Esophagus muscularis mucosa (tissue), 4 donors: ENCODE measurements around the gene NOTCH4. TPM values are rescaled to one million over a fixed set of nuclear protein-coding genes. Genes with fewer than 3 reads are reported as not detected.
A peak's percentile ranks its signal among the peaks of the same experiment; 100 is the strongest.

Source experiments
- DNase-seq: peaks from one replicate; pipeline ENCODE4 v3.0.0-alpha.2; 2017; ENCODE audit errors: extremely low spot score
- H3K27ac ChIP-seq, 4 donors: fragments of 200-600 bp; sonication (generic); replicated peaks in 1 of 4; 1 replicate in 3 of 4; 2 replicates in 1 of 4; pipeline ENCODE4 v1.5.1; 2016 to 2019; ENCODE audit warnings: mild to moderate bottlenecking in 1 of 4
- H3K27me3 ChIP-seq, 4 donors: fragments of 200-600 bp; sonication (generic); one replicate each; pipeline versions ENCODE4 v1.5.1 to v1.6.0; 2016 to 2019
- H3K36me3 ChIP-seq, 4 donors: fragments of 200-600 bp; sonication (generic); one replicate each; pipeline ENCODE4 v1.5.1; 2016 to 2019
- H3K4me1 ChIP-seq, 4 donors: fragments of 200-600 bp; sonication (generic); one replicate each; pipeline ENCODE4 v1.5.1; 2016 to 2019
- H3K4me3 ChIP-seq, 4 donors: fragments of 200-600 bp; sonication (generic); 1 replicate in 2 of 4; 2 replicates in 2 of 4; pipeline ENCODE4 v1.5.1; 2016 to 2019; ENCODE audit warnings: mild to moderate bottlenecking in 4 of 4, moderate library complexity in 1 of 4
- H3K9me3 ChIP-seq, 4 donors: fragments of 200-600 bp; sonication (generic); 1 replicate in 3 of 4; 2 replicates in 1 of 4; pipeline ENCODE4 v1.5.1; 2016 to 2019
- EP300 ChIP-seq: sonication (generic); formaldehyde crosslinking; IDR thresholded peaks from one replicate; pipeline ENCODE4 v1.6.1; 2017; ENCODE audit warnings: antibody characterized with exemption
- POLR2A ChIP-seq: fragments of 450-650 bp; IDR thresholded peaks from one replicate; pipeline ENCODE4 v1.6.1; 2017; ENCODE audit warnings: antibody characterized with exemption, moderate library complexity, mild to moderate bottlenecking, low read depth
- POLR2AphosphoS5 ChIP-seq, 2 donors: sonication (generic); formaldehyde crosslinking; IDR thresholded peaks; one replicate each; pipeline ENCODE4 v1.6.1; 2017; ENCODE audit warnings: antibody characterized with exemption in 2 of 2
- WGBS: methylation state at CpG from one replicate; pipeline ENCODE4 v1.1.5; 2018; 5-methylcytosine and 5-hydroxymethylcytosine counted together
- intact Hi-C: fragments of 100-400 bp; cut with DNase I; formaldehyde crosslinking; loops from one replicate; pipeline ENCODE4 v1.15.1; 2023
- small RNA-seq, 3 donors: library from RNA; depleted of rRNA; stranded (forward); fragments of <200 nt; gene quantifications; one replicate each; pipeline ENCODE3, GENCODE V24; 2016
- total RNA-seq, 4 donors: library from RNA; depleted of rRNA; stranded (reverse); fragments of >200 nt; gene quantifications; one replicate each; pipeline versions ENCODE4 v1.1.0 to v1.2.1, GENCODE V29; 2016
- TF ChIP-seq, protein P1 (sequence below), 3 experiments: fragments of 200-600 bp in 2 of 3; fragments of 450-650 bp in 1 of 3; sonication (generic) in 2 of 3; IDR thresholded peaks; one replicate each; pipeline ENCODE4 v1.5.1; 2017 to 2019; ENCODE audit warnings: antibody characterized with exemption in 3 of 3, mild to moderate bottlenecking in 2 of 3, moderate library complexity in 1 of 3

Gene NOTCH4
- total RNA-seq, 4 donors from 2014 or later, result 16.6 to 30.6 (median 19.8) TPM

DNA sequence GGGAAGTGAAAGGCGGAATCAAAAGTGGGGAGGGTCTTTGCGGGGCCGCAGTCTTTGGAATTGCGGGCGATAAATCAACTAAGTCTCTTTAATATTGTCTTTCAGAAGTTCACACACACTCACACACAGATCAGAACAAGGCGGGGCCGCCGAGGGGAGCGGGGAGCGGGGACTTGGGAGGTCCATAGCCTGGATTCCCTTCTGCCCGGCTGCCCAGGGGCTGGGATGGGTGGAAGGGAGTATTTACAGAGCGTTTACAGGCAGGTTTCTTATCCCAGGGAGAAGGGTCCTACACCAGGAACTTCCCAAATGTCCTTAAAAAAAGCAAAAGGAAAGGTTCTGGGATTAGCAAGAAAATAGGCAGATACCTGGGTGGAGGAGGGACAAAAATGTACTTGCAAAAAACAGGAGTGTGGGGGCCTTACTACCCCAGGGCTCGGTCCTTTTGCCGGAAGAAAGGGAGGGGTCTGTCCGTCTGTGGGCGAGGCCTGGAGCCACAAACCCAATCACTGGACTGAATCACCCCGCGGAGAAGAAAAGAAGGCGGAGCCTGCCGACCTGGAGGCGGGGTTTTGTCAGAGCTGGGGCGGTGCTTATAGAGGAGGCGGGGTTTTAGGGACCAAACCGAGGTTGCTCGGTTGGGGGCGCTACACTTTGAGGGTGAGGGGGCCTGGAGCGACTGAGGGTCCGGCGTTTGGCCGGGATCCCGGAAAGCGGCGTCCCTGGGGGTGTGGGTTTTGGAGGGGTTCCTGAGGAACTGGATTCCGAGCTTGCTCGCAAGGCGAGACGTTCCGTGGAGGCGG is 75.4 kb downstream of the NOTCH4 start:
- intact Hi-C loops, result no loop called here
- TF ChIP-seq POLR2A (no peak), POLR2AphosphoS5 (IDR thresholded peaks at IDR 0.05) (no peak), EP300 (no peak)
- TF ChIP-seq, protein P1, sequence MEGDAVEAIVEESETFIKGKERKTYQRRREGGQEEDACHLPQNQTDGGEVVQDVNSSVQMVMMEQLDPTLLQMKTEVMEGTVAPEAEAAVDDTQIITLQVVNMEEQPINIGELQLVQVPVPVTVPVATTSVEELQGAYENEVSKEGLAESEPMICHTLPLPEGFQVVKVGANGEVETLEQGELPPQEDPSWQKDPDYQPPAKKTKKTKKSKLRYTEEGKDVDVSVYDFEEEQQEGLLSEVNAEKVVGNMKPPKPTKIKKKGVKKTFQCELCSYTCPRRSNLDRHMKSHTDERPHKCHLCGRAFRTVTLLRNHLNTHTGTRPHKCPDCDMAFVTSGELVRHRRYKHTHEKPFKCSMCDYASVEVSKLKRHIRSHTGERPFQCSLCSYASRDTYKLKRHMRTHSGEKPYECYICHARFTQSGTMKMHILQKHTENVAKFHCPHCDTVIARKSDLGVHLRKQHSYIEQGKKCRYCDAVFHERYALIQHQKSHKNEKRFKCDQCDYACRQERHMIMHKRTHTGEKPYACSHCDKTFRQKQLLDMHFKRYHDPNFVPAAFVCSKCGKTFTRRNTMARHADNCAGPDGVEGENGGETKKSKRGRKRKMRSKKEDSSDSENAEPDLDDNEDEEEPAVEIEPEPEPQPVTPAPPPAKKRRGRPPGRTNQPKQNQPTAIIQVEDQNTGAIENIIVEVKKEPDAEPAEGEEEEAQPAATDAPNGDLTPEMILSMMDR (IDR thresholded peaks at IDR 0.05), result no peak
- 61% methylated on average over 39 of the region's 39 CpGs for WGBS
- Histone ChIP-seq H3K4me1 (peaks cover 24 to 41% (median 39%) of the 10 kb centered on the region in 4 donors), H3K27ac (no peak overlapping the region), H3K9me3 (no peaks in the 10 kb centered on the region), H3K36me3 (peaks cover 0 to 17% (median 6%) of the 10 kb centered on the region in 4 donors), H3K4me3 (peak overlapping the region in 2 of 4 donors; percentile 15 to 35), H3K27me3 (no peaks in the 10 kb centered on the region)
- DNase-seq, result no peak

DNA sequence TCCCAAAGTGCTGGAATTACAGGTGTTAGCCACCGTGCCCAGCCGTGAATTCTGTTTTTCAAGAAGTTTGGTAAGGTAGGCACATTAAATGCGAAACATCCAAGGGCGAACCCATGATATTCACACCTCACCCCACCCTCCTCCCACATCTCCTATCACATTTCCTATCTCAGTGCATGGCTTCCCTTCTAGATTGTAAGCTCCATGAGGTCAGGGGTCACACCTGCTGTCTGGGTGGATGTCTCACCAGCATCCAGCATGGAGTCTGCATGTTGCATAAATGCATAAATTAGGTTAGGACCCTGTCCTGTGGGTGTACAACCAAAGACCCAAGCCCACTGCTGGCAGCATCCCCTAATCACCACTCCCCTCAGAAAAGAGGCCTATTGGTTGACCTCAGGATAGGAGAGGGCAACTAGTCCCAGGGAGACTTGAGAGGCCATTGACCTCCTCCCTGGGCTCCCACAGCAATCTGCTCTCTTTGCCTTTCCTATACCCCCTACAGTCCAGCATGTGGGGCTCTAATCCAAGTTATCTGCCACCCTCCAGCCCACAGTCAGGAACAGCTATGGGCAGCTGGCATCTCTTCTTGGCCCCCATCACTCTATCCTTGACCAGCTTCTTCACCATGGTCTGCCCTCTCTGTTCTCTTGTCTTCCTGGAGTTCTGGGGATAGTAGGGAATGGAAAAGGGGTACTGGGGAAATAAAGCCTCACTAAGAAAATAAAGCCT is 76.3 kb downstream of the NOTCH4 start:
- intact Hi-C loops, result no loop called here
- peaks cover 0 to 17% (median 6%) of the 10 kb centered on the region in 4 donors for H3K36me3 ChIP-seq
- H3K9me3 ChIP-seq, result no peaks in the 10 kb centered on the region
- no peak for DNase-seq
- no peak overlapping the region for H3K4me3 ChIP-seq
- H3K4me1 ChIP-seq, result peaks cover 19 to 31% (median 29%) of the 10 kb centered on the region in 4 donors
- no peak overlapping the region for H3K27ac ChIP-seq
- WGBS, result 92% methylated on average over 4 of the region's 4 CpGs
- TF ChIP-seq, protein P1 (IDR thresholded peaks at IDR 0.05), result no peak
- TF ChIP-seq EP300 (no peak), POLR2A (no peak), POLR2AphosphoS5 (IDR thresholded peaks at IDR 0.05) (no peak)
- no peaks in the 10 kb centered on the region for H3K27me3 ChIP-seq

DNA sequence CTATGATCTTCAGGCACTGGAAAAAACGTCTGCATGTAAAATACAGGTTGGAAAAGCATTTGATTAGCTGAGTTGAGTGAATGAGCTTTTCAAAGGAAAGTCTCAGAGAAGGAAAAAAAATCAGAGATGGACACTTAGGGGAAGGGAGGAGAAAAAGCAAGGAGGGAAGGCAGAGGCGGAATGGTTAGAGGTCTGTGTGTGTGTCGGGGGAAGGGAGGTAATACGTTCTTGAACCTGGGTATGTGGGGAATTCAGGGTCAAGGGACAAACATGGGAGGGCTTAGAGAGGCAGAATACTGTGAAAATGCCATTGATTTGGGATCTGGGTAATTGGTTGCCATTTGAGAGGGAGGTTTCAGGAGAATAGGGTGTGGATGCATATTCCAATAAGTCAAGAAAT is 77.2 kb downstream of the NOTCH4 start:
- intact Hi-C loops, result no loop called here
- DNase-seq, result no peak
- Histone ChIP-seq H3K4me1 (peaks cover 12 to 24% (median 21%) of the 10 kb centered on the region in 4 donors), H3K9me3 (no peaks in the 10 kb centered on the region), H3K27me3 (no peaks in the 10 kb centered on the region), H3K36me3 (peaks cover 0 to 17% (median 6%) of the 10 kb centered on the region in 4 donors), H3K4me3 (no peak overlapping the region), H3K27ac (no peak overlapping the region)
- WGBS, result 56% methylated on average over 4 of the region's 4 CpGs
- TF ChIP-seq POLR2AphosphoS5 (IDR thresholded peaks at IDR 0.05) (no peak), EP300 (no peak), POLR2A (no peak)
- TF ChIP-seq, protein P1 (IDR thresholded peaks at IDR 0.05), result no peak

DNA sequence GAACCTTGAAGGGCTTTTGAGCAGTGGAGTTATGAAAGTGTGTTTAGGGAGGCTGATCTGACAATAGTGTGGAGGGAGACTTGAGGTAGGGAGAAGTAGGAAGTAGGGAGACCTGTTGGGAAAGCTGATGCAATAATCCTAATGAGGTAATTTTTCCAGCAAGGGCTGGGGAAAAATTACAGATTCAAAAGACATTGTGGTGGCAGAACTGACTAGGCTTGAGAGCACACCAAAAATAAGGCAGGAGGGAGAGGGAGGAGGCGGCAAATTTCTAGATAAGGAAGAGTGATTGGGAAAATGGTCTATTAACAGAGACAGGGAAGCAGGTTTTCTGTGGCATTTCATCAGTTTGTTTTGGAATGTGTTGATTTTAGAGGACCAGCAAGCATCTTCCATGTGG is 77.6 kb downstream of the NOTCH4 start:
- TF ChIP-seq POLR2AphosphoS5 (IDR thresholded peaks at IDR 0.05) (no peak), POLR2A (no peak), EP300 (no peak)
- TF ChIP-seq, protein P1 (IDR thresholded peaks at IDR 0.05), result no peak
- Histone ChIP-seq H3K9me3 (no peaks in the 10 kb centered on the region), H3K27me3 (no peaks in the 10 kb centered on the region), H3K27ac (no peak overlapping the region), H3K36me3 (peaks cover 0 to 17% (median 6%) of the 10 kb centered on the region in 4 donors), H3K4me3 (no peak overlapping the region), H3K4me1 (peaks cover 12 to 20% (median 17%) of the 10 kb centered on the region in 4 donors)
- intact Hi-C loops, result no loop called here
- DNase-seq, result no peak
- 93% methylated on average over 1 of the region's 1 CpG for WGBS

Small RNA genes lying within 50 kb of the gene (small RNA-seq; reads per million reads assigned to genes)
- 0 reads per million in 3 donors for gene AL662884.1
- 0 reads per million in 3 donors for gene MIR6833

Other genes starting within 250 kb of the NOTCH4 start
- 100 to 1,000 TPM in 2 of 4 donors, 10 to 100 TPM in 2; 31.6 to 187 (median 98.2) TPM for gene C4A, start 242.0 kb downstream of the NOTCH4 start, total RNA-seq
- 100 to 1,000 TPM in 1 of 4 donors, 10 to 100 TPM in 3; 45.3 to 203 (median 75.8) TPM for gene C4B, start 209.3 kb downstream of the NOTCH4 start, total RNA-seq
- gene CYP21A2, start 185.7 kb downstream of the NOTCH4 start, total RNA-seq, result 1 to 10 TPM in 3 of 4 donors, under 1 TPM in 1; 0.33 to 3.7 (median 1.9) TPM
- gene TNXB, start 114.7 kb downstream of the NOTCH4 start, total RNA-seq, result 100 to 1,000 TPM; 223 to 525 (median 326) TPM
- 10 to 100 TPM; 17.7 to 37.4 (median 27.2) TPM for gene ATF6B, start 95.8 kb downstream of the NOTCH4 start, total RNA-seq
- 1 to 10 TPM; 2.7 to 6.3 (median 3.9) TPM for gene FKBPL, start 93.8 kb downstream of the NOTCH4 start, total RNA-seq
- 1 to 10 TPM; 2.7 to 4.4 (median 4.0) TPM for gene PRRT1, start 72.1 kb downstream of the NOTCH4 start, total RNA-seq
- 10 to 100 TPM; 14.9 to 31.4 (median 20.8) TPM for gene PPT2, start 69.9 kb downstream of the NOTCH4 start, total RNA-seq
- 10 to 100 TPM in 2 of 4 donors, 1 to 10 TPM in 2; 8.1 to 20.7 (median 13.9) TPM for gene EGFL8, start 59.5 kb downstream of the NOTCH4 start, total RNA-seq
- 10 to 100 TPM; 52.7 to 76.7 (median 68.9) TPM for gene AGPAT1, start 48.0 kb downstream of the NOTCH4 start, total RNA-seq
- 10 to 100 TPM; 76.2 to 91.4 (median 88.5) TPM for gene RNF5, start 45.7 kb downstream of the NOTCH4 start, total RNA-seq
- 1 to 10 TPM in 3 of 4 donors, under 1 TPM in 1; 0.83 to 5.9 (median 3.8) TPM for gene AGER, start 39.8 kb downstream of the NOTCH4 start, total RNA-seq
- gene PBX2, start 33.9 kb downstream of the NOTCH4 start, total RNA-seq, result 10 to 100 TPM; 43.6 to 95.9 (median 59.3) TPM
- 10 to 100 TPM in 1 of 4 donors, 1 to 10 TPM in 3; 5.7 to 17.4 (median 8.6) TPM for gene GPSM3, start 31.4 kb downstream of the NOTCH4 start, total RNA-seq
- not detected for gene TSBP1, start 147.8 kb upstream of the NOTCH4 start, total RNA-seq
- not detected for gene BTNL2, start 183.1 kb upstream of the NOTCH4 start, total RNA-seq
- gene HLA-DRA, start 215.8 kb upstream of the NOTCH4 start, total RNA-seq, result 100 to 1,000 TPM in 3 of 4 donors, 10 to 100 TPM in 1; 93.9 to 223 (median 113) TPM